Dendritic cell treated with granulocyte-macrophage colony-stimulating factor and Interleukin-4, amounts not matched to agents 40 ng/mL and 50 ng/mL, for 4 days (primary cell): ENCODE results near the gene MAP4K3.

ENCODE experiments used
- H3K27ac Mint-ChIP-seq: one replicate; pipeline ENCODE4 v1.8.0; 2022; ENCODE audit warnings: mild to moderate bottlenecking, mixed read lengths
- H3K27me3 Mint-ChIP-seq: one replicate; pipeline ENCODE4 v1.8.0; 2022; ENCODE audit warnings: mild to moderate bottlenecking, mixed read lengths
- H3K36me3 Mint-ChIP-seq: one replicate; pipeline ENCODE4 v1.8.0; 2022; ENCODE audit warnings: low read depth, mixed read lengths
- H3K4me1 Mint-ChIP-seq: one replicate; pipeline ENCODE4 v1.8.0; 2022; ENCODE audit warnings: low read depth, mixed read lengths
- H3K4me3 Mint-ChIP-seq: one replicate; pipeline ENCODE4 v1.8.0; 2022; ENCODE audit warnings: mild to moderate bottlenecking, moderate library complexity, mixed read lengths
- H3K9me3 Mint-ChIP-seq: one replicate; pipeline ENCODE4 v1.8.0; 2022; ENCODE audit warnings: mixed read lengths
- intact Hi-C: fragments of 100-400 bp; cut with micrococcal nuclease; formaldehyde crosslinking; loops from one replicate; pipeline ENCODE4 v1.15.0; 2022

MAP4K3 gene

DNA sequence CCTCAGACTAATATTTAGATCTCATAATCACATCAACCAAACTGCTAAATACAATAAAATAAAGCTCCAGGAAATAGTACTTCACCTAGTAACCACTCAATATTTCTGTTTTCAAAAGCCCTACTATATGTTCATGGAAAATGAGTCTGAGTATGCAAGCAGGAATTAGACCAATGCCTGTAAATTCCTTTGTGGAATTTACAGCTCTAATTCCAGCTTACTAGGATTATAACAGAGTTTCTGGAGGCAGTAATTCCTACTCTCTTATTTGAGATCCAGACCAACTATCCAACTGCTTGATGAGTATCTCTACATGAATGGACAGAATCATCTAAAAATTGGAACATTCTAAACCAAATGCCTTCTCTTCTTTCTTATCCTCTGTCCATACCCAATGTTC lies 204.9 kb downstream of the MAP4K3 start:
- no peak overlapping the region for H3K27ac Mint-ChIP-seq
- H3K4me3 Mint-ChIP-seq = no peak overlapping the region
- H3K36me3 Mint-ChIP-seq = no peaks in the 10 kb centered on the region
- no peaks in the 10 kb centered on the region for H3K9me3 Mint-ChIP-seq
- intact Hi-C loops = no loop called here
- peaks cover 1% of the 10 kb centered on the region for H3K27me3 Mint-ChIP-seq
- peaks cover 10% of the 10 kb centered on the region for H3K4me1 Mint-ChIP-seq

DNA sequence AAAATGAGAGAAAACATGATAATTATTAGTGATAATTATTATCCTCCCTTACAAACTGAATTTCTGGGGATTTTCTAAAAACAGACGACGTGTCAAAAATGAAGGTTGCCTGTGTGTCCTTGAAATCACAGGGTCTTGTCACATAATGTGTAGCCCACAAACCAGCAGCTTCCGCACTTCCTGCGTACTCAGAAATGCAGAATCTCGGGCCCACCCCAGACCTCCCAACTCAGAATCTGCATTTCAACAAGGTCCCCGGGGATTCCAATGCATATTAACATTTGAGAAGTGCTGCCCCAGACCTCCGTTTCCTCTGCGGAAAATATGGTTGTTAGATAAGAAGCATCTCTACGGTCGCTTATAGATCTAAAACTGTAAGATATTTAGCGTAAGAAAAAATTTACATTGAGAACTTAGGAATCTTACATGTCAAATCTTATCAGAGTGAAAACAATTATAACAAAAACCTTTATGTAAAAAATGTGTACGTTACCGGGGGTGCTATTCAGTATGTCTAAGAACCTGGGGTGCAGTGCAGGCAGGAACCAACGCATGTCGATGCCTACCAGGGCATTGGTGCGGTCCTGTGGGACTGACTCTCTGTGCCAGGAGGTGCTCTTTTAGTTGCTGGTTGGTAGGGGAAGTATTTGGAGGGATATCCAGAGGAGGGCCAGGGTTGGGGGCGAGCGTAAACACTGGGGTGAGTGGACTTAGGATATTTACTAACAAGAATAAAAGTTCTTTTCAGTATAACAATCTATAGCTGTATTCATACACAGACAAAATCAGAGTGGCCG lies 208.5 kb downstream of the MAP4K3 start:
- H3K4me1 Mint-ChIP-seq = peaks cover 5% of the 10 kb centered on the region
- no peaks in the 10 kb centered on the region for H3K36me3 Mint-ChIP-seq
- no peak overlapping the region for H3K27ac Mint-ChIP-seq
- no peaks in the 10 kb centered on the region for H3K9me3 Mint-ChIP-seq
- peaks cover 1% of the 10 kb centered on the region for H3K27me3 Mint-ChIP-seq
- intact Hi-C loops = loop anchor here (1.0 kb wide), 2 partner anchors 107 to 169 kb away; partner anchors contain the start of gene SOS1
- peak overlapping the region; percentile 17 for H3K4me3 Mint-ChIP-seq

DNA sequence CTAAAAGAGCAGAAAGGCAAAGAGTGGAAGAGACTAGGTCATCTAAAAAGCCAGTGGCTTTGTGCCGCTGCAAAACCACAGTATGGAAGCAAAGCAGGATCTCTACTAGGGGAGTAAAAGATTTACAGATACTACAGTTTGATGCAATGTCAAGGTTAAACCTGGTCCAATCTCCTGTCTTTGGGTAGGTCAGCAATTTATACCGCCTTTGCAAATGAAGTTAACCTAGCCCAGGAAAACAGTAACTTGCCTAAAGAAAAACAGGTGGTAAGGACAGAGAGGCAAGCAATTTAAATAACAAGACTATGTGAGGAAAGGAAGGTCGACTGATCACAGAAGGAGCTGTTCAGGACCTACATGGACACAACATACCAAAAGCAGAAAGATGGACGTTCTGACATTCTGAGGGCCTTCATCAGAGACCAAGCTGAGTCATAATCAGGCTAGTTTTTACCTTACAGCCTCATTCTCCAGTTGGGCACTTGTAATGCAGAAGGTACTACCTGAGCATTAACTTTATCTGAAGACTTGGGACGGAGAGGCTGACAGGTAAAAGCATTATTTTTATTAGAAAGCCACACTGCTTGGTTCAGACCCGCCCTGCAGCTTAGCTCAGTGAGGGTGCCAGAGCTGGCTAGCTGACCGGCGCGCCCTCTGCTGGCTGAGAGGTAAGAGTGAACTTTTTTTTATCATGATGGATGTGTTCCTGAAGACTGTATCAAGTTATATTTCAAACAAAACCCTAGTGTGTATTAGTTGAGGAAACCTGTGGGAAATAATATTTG lies 209.3 kb downstream of the MAP4K3 start:
- Mint-ChIP-seq H3K4me3 (peak overlapping the region; percentile 17), H3K36me3 (no peaks in the 10 kb centered on the region), H3K27ac (no peak overlapping the region), H3K27me3 (peaks cover 1% of the 10 kb centered on the region), H3K9me3 (no peaks in the 10 kb centered on the region), H3K4me1 (peaks cover 5% of the 10 kb centered on the region)
- intact Hi-C loops = loop anchor here (1.0 kb wide), 2 partner anchors 107 to 169 kb away; partner anchors contain the start of gene SOS1

DNA sequence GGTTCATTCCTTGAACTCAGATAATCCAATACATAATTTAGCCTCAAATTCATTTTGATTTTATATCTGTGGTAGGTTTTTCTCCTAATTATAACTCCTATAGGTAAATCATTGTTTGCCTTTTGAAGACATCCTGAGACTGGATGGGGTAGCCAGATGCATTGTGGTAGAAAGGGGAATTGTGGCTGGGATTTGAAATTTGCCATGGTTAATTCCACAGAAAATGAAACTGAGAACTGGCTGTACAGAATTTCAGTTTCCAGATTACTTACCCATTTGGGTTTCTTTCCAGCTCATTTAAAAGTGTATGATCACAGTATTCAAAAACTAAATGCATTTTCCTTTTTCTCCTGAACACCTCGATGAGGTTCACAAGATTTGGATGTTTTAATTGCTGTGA lies 211.5 kb downstream of the MAP4K3 start:
- H3K9me3 Mint-ChIP-seq = no peaks in the 10 kb centered on the region
- no peaks in the 10 kb centered on the region for H3K36me3 Mint-ChIP-seq
- no peak overlapping the region for H3K27ac Mint-ChIP-seq
- intact Hi-C loops = no loop called here
- peaks cover 1% of the 10 kb centered on the region for H3K27me3 Mint-ChIP-seq
- H3K4me3 Mint-ChIP-seq = no peak overlapping the region
- peaks cover 5% of the 10 kb centered on the region for H3K4me1 Mint-ChIP-seq

DNA sequence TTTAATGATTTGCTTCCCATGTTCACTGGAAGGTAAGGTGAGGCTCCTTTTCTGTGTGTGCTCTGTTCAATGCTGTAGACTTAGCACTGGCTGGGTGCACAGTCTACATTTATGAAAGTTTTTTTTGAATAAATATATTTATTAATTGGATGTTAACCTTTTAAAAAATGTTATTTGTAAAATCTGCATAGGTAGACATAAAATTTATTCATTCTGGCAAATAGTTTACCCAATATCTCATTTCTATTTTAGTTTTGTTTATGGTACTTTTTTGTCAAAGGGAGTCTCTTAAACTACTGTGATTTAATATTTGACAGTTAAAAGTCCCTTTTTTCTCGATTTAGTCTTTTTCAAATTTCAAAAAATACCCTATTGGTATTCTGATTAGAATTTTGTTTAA lies 213.2 kb downstream of the MAP4K3 start:
- no peaks in the 10 kb centered on the region for H3K9me3 Mint-ChIP-seq
- peaks cover 4% of the 10 kb centered on the region for H3K4me1 Mint-ChIP-seq
- intact Hi-C loops = no loop called here

DNA sequence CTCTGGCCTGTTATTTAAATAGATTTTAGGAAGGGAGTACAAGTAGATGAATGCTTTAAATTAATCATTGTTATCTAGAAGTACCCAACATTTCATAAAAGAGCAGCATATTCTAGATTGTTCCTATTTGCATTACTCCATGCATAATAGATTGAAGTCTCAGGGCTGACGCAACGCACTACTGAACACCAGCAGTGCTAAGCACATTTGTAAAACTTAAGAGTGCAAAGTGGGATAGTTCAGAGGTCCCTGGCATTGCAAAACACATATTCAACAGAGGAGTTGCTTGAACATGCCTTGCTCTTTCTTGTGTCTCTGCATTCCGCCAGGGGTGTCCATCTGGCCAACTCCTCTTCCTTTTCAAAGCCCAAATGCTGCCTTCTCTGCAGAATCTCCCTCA lies 215.6 kb downstream of the MAP4K3 start:
- Mint-ChIP-seq H3K4me3 (no peak overlapping the region), H3K27me3 (no peaks in the 10 kb centered on the region), H3K4me1 (peaks cover 10% of the 10 kb centered on the region), H3K36me3 (no peaks in the 10 kb centered on the region), H3K9me3 (no peaks in the 10 kb centered on the region), H3K27ac (no peak overlapping the region)
- intact Hi-C loops = no loop called here

More for the DNA sequence above, 213.2 kb downstream of the MAP4K3 start:
- Mint-ChIP-seq H3K4me3 (no peak overlapping the region), H3K27me3 (peaks cover 1% of the 10 kb centered on the region), H3K27ac (no peak overlapping the region), H3K36me3 (no peaks in the 10 kb centered on the region)

DNA sequence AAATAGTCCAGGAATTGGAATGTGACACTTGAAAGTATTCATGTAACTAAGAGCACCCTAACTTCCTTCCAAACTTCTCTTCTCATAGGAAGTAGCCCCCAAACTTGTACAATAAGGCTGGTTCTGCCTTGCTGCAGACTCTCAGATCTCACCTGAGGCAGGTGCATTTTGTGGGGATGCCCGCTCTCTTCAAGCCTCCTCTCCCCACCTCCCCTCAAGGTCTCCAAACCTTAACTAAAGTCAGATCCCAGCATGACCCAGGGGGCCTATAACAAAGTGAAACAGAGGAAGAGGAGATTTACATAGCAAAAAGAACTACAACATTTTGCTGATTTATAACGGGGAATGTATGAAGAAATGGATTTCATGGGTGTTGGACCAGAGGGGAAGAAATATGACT lies 216.9 kb downstream of the MAP4K3 start:
- no peaks in the 10 kb centered on the region for H3K9me3 Mint-ChIP-seq
- H3K36me3 Mint-ChIP-seq = no peaks in the 10 kb centered on the region
- no peaks in the 10 kb centered on the region for H3K27me3 Mint-ChIP-seq
- H3K4me1 Mint-ChIP-seq = peaks cover 13% of the 10 kb centered on the region
- no peak overlapping the region for H3K27ac Mint-ChIP-seq
- H3K4me3 Mint-ChIP-seq = no peak overlapping the region
- intact Hi-C loops = no loop called here

DNA sequence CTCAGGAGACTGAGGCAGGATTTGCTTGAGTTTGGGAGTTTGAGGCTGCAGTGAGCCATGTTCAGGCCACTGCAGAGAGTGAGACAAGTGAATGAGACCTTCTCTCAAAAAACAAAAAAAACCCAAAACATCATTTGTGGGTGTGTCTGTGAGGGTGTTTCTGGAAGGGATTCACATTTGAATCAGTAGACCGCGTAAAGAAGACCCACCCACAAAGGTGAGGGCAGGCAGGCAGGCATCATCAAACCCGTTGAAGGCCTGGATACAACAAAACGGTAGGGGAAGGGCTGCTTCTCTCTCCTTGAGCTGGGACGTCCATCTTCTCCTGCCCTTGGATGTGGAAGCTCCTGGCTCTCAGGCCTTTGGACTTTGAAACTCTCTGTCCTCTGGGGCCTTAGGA lies 218.7 kb downstream of the MAP4K3 start:
- no peaks in the 10 kb centered on the region for H3K27me3 Mint-ChIP-seq
- H3K4me1 Mint-ChIP-seq = peaks cover 13% of the 10 kb centered on the region
- no peaks in the 10 kb centered on the region for H3K36me3 Mint-ChIP-seq
- H3K27ac Mint-ChIP-seq = no peak overlapping the region
- no peak overlapping the region for H3K4me3 Mint-ChIP-seq
- H3K9me3 Mint-ChIP-seq = no peaks in the 10 kb centered on the region
- intact Hi-C loops = no loop called here

DNA sequence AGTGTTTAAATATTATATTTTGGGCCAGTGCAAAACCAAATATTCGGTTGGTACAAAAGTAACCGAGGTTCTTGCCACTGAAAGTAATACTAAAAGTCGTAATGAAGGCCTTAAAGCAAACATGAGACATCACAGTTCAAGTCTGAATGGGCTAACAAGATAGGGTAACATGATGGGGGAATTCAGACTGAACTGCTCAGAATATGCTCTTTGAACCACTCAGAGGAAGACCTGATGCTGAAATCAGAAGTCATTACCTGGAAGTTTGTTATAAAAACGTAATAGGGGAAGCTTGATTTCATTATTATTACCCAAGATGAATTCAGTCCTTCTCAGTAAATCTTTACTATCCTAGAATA lies 219.9 kb downstream of the MAP4K3 start:
- peaks cover 13% of the 10 kb centered on the region for H3K4me1 Mint-ChIP-seq
- intact Hi-C loops = no loop called here
- no peaks in the 10 kb centered on the region for H3K27me3 Mint-ChIP-seq
- no peak overlapping the region for H3K27ac Mint-ChIP-seq
- H3K36me3 Mint-ChIP-seq = no peaks in the 10 kb centered on the region
- no peaks in the 10 kb centered on the region for H3K9me3 Mint-ChIP-seq
- no peak overlapping the region for H3K4me3 Mint-ChIP-seq

DNA sequence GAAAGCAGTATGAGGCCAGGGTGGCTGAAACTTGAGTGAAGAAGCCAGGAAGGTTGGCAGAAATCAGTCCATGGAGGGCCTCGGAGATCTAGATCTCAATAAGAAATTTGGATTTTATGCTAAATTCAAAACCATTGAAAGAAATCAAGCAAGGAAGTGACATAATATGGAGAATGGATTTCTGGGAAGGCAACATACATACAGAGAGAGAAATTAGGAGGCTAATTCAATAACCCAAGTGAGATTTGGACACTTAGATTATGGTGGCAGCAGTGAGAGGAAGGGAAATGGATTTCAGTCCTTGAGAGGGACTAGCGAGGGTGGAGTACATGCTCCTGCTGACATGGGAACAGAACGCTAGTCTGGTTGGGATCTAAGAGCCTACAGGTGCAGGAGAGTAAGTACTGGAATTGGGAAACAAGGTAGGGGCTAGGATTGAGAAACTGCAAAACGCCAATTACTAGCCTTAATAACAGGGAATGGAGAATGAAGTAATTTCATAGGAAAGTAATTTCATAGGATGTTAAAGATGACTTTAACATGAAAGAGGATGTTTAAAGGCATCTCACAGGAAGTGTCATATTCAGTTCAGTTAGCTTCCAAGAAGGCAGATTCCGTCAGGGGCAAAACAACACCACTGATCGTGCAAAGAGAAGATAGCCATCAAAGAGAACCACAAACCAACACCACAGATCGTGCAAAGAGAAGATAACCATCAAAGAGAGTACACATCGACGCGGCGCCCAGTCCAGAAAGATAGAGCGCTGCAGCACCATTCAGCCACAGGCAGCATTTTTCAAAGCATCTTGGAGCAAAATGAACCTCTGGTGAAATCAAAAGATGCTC lies 220.5 kb downstream of the MAP4K3 start:
- H3K27me3 Mint-ChIP-seq = no peaks in the 10 kb centered on the region
- no peak overlapping the region for H3K27ac Mint-ChIP-seq
- peaks cover 13% of the 10 kb centered on the region for H3K4me1 Mint-ChIP-seq
- H3K36me3 Mint-ChIP-seq = no peaks in the 10 kb centered on the region
- H3K4me3 Mint-ChIP-seq = no peak overlapping the region
- H3K9me3 Mint-ChIP-seq = no peaks in the 10 kb centered on the region
- intact Hi-C loops = no loop called here

DNA sequence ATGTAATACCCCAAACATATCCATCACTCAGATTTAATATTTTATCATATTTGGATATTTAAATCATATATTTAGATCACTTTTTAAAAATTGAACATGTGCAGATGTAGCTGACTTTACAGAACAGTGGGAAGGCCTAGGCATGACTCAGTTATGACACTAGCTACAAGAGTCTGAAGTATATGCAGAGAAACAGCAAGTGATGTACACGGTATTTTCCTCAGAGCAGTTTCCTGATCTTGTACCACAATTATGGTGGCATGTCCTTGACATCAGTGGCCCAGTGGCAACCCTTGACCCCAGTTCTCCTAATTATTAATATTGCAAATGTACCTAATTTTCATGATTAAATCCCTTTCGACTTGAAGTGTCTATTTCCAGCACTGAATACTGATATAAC lies 221.5 kb downstream of the MAP4K3 start:
- H3K36me3 Mint-ChIP-seq = no peaks in the 10 kb centered on the region
- H3K27me3 Mint-ChIP-seq = no peaks in the 10 kb centered on the region
- intact Hi-C loops = no loop called here
- H3K4me3 Mint-ChIP-seq = no peak overlapping the region
- no peaks in the 10 kb centered on the region for H3K9me3 Mint-ChIP-seq
- no peak overlapping the region for H3K27ac Mint-ChIP-seq
- peaks cover 13% of the 10 kb centered on the region for H3K4me1 Mint-ChIP-seq

DNA sequence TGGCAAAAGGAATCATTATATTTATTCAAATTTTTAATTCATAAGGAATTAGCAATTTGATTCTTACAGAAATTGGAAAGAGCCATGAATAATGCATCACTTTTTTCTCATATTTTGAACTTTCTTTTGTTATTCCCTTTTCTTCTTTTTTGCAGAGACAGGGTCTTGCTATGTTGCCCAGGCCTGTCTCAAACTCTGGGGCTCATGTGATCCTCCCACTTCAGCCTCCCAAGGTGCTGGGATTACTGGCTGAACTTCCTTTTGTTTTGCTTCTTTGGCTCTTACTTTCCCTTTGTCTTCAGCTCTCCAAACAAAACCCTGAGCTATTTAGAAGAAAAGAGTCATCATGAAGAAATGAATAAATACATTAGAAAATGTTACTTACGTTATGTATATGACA lies 224.1 kb downstream of the MAP4K3 start:
- Mint-ChIP-seq H3K27me3 (no peaks in the 10 kb centered on the region), H3K9me3 (no peaks in the 10 kb centered on the region), H3K4me1 (peaks cover 13% of the 10 kb centered on the region), H3K27ac (no peak overlapping the region), H3K4me3 (no peak overlapping the region), H3K36me3 (no peaks in the 10 kb centered on the region)
- intact Hi-C loops = no loop called here

DNA sequence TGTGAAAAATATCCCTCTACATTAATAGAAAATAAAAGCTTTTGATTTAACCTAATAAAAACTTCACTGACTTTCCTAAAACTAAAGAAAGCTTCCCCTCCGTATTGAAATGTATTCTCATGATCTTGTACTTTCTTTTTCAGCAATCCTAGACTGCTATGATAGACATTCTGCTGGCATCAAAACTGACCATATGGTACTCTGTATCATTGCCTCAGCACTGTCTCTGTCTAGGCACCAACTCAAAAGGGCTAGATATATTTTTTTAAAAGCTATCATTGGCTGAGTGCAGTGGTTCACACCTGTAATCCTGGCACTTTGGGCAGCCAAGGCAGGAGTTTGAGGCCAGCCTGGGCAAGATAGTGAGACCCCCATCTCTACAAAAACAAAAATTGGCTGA lies 226.2 kb downstream of the MAP4K3 start:
- no peaks in the 10 kb centered on the region for H3K36me3 Mint-ChIP-seq
- no peaks in the 10 kb centered on the region for H3K27me3 Mint-ChIP-seq
- no peak overlapping the region for H3K27ac Mint-ChIP-seq
- no peak overlapping the region for H3K4me3 Mint-ChIP-seq
- H3K4me1 Mint-ChIP-seq = no peaks in the 10 kb centered on the region
- no peaks in the 10 kb centered on the region for H3K9me3 Mint-ChIP-seq
- intact Hi-C loops = no loop called here

DNA sequence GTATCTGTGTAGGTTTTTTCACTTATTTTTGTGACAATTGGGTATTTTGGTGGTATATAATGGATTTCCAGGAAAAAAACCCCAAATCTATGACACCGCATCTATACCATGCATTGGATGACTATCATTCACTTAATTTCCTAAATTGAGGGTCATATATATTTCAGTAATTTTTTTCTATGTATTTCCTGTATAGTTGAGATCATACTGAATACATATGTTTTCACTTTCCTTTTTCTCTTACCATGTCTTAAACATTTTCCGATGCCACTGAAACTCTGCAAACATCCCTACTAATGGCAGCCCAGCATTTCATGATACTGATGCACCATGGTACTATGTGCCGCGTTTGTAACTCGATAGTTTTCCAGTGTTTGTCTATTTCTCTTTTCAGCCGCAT lies 233.7 kb downstream of the MAP4K3 start:
- intact Hi-C loops = no loop called here
- no peak overlapping the region for H3K4me3 Mint-ChIP-seq
- H3K36me3 Mint-ChIP-seq = no peaks in the 10 kb centered on the region
- no peak overlapping the region for H3K27ac Mint-ChIP-seq
- no peaks in the 10 kb centered on the region for H3K27me3 Mint-ChIP-seq
- peaks cover 23% of the 10 kb centered on the region for H3K9me3 Mint-ChIP-seq
- H3K4me1 Mint-ChIP-seq = no peaks in the 10 kb centered on the region
